Glomerular visceral epithelial cell (primary cell): ENCODE data around the gene INHA.

Experiments used
- DNase-seq: peaks from one replicate; pipeline ENCODE4 v3.0.0-alpha.2; 2016; ENCODE audit errors: extremely low spot score

The INHA gene

GRCh38 chr2:219611866-219612576, 39.9 kb downstream of the INHA start:
- no peak for DNase-seq

- no peak for DNase-seq
These were observed 40.6 kb downstream of the INHA start for GRCh38 chr2:219612577-219613286.

- DNase-seq = no peak
These were observed 41.5 kb downstream of the INHA start for GRCh38 chr2:219613461-219614070.

GRCh38 chr2:219614076-219614860, 42.2 kb downstream of the INHA start:
- DNase-seq = no peak

- no peak for DNase-seq
These were observed 42.9 kb downstream of the INHA start for GRCh38 chr2:219615036-219615435.

GRCh38 chr2:219615894-219616293, 43.8 kb downstream of the INHA start:
- no peak for DNase-seq

- DNase-seq = no peak
These were observed 44.4 kb downstream of the INHA start for GRCh38 chr2:219616550-219616949.

GRCh38 chr2:219618733-219619122, 46.6 kb downstream of the INHA start:
- DNase-seq = no peak

- DNase-seq = no peak
These were observed 47.1 kb downstream of the INHA start for GRCh38 chr2:219619235-219619634.

GRCh38 chr2:219620546-219620945, 48.4 kb downstream of the INHA start:
- no peak for DNase-seq

GRCh38 chr2:219621935-219622334, 49.8 kb downstream of the INHA start:
- no peak for DNase-seq

GRCh38 chr2:219622472-219622871, 50.4 kb downstream of the INHA start:
- DNase-seq = no peak

- DNase-seq = no peak
These were observed 52.5 kb downstream of the INHA start for GRCh38 chr2:219624565-219624964.

- no peak for DNase-seq
These were observed 53.1 kb downstream of the INHA start for GRCh38 chr2:219625179-219625578.
